GM21360 (cell line): ENCODE data around the gene GAB4.
"Not testable (repeated sequence)": the region's sequence is repeated elsewhere in the genome, so short reads cannot be mapped to it uniquely, and the experiment has no call there.

ENCODE experiments used
- ATAC-seq: cut with Tn5 transposase; IDR thresholded peaks from one replicate; pipeline ENCODE4 v1.9.1; 2021; ENCODE audit warnings: mild to moderate bottlenecking, moderate library complexity; ENCODE audit not compliant: unreplicated experiment

GAB4 gene

GRCh38 chr22:17007852-17008731 lies at the start of gene GAB4:
Gene GAB4, minus strand, starts transcription at chr22:17008222. Its CDS starts 108 bp downstream, at chr22:17008114.
- ATAC-seq = no peak

GRCh38 chr22:17056807-17057206 lies 48.8 kb upstream of the GAB4 start:
- ATAC-seq = no peak

- ATAC-seq = no peak
These were observed 48.0 kb upstream of the GAB4 start for GRCh38 chr22:17056058-17056457.

GRCh38 chr22:17047656-17048055 lies 39.6 kb upstream of the GAB4 start:
- no peak for ATAC-seq

- no peak for ATAC-seq
These were observed 38.7 kb upstream of the GAB4 start for GRCh38 chr22:17046566-17047348.

GRCh38 chr22:17043521-17043920 lies 35.5 kb upstream of the GAB4 start:
- no peak for ATAC-seq

GRCh38 chr22:17036842-17037711 lies 29.1 kb upstream of the GAB4 start:
- ATAC-seq = not testable (repeated sequence)

GRCh38 chr22:17035976-17036841 lies 28.2 kb upstream of the GAB4 start:
- not testable (repeated sequence) for ATAC-seq

GRCh38 chr22:17035246-17035645 lies 27.2 kb upstream of the GAB4 start:
- no peak for ATAC-seq

GRCh38 chr22:17034532-17034931 lies 26.5 kb upstream of the GAB4 start:
- ATAC-seq = not testable (repeated sequence)

- not testable (repeated sequence) for ATAC-seq
These were observed 24.3 kb upstream of the GAB4 start for GRCh38 chr22:17032277-17032676.

GRCh38 chr22:17024380-17024779 lies 16.4 kb upstream of the GAB4 start:
- ATAC-seq = not testable (repeated sequence)

- not testable (repeated sequence) for ATAC-seq
These were observed 7.5 kb upstream of the GAB4 start for GRCh38 chr22:17015552-17015951.

- not testable (repeated sequence) for ATAC-seq
These were observed 6.0 kb upstream of the GAB4 start for GRCh38 chr22:17014101-17014440.

- no peak for ATAC-seq
These were observed 5.5 kb upstream of the GAB4 start for GRCh38 chr22:17013396-17014100.

GRCh38 chr22:17012267-17012666 lies 4.2 kb upstream of the GAB4 start:
- no peak for ATAC-seq

GRCh38 chr22:17009640-17010291 lies 1.7 kb upstream of the GAB4 start:
- ATAC-seq = no peak

GRCh38 chr22:17007257-17007656 lies 765 bp downstream of the GAB4 start:
- ATAC-seq = no peak

GRCh38 chr22:16989915-16990314 lies 18.1 kb downstream of the GAB4 start:
- no peak for ATAC-seq
